PFSK-1 (cell line): Measurements from ENCODE around the gene ACOXL.

ENCODE experiments used
- FOXP2 ChIP-seq: optimal IDR thresholded peaks from 2 replicates; pipeline ENCODE3; 2011; ENCODE audit warnings: borderline replicate concordance, control low read depth, inconsistent platforms; ENCODE audit not compliant: insufficient read depth; ENCODE audit errors: extremely low read length, extremely low read depth
- POLR2AphosphoS5 ChIP-seq: IDR thresholded peaks from 2 replicates; pipeline ENCODE4 v1.6.1; 2012; ENCODE audit warnings: low read depth, mild to moderate bottlenecking, control low read depth, low read length, moderate library complexity
- REST ChIP-seq, 2 experiments: IDR thresholded peaks; 2 replicates each; pipeline versions ENCODE4 v1.6.1 to v1.8.0; 2011 to 2012; ENCODE audit warnings: low read depth in 2 of 2, low read length in 2 of 2, control low read depth in 1 of 2, inconsistent platforms in 1 of 2, mild to moderate bottlenecking in 1 of 2, moderate library complexity in 1 of 2; ENCODE audit not compliant: insufficient read depth in 1 of 2
- SIN3A ChIP-seq: IDR thresholded peaks from 2 replicates; pipeline ENCODE4 v1.6.1; 2012; ENCODE audit warnings: mild to moderate bottlenecking, low read length, moderate library complexity, borderline replicate concordance; ENCODE audit not compliant: insufficient read depth
- TAF1 ChIP-seq: IDR thresholded peaks from 2 replicates; pipeline ENCODE4 v1.6.1; 2012; ENCODE audit warnings: low read length, control low read depth, borderline replicate concordance; ENCODE audit not compliant: insufficient read depth

ACOXL gene

GRCh38 chr2:111157798-111158197, 425.4 kb downstream of the ACOXL start:
- TF ChIP-seq FOXP2 (no peak), POLR2AphosphoS5 (no peak), SIN3A (no peak), REST (IDR thresholded peaks at IDR 0.05; ENCODE audit: insufficient read depth in 1 of 2, low read depth in 2 of 2, low read length in 2 of 2) (no peak), TAF1 (no peak)

DNA sequence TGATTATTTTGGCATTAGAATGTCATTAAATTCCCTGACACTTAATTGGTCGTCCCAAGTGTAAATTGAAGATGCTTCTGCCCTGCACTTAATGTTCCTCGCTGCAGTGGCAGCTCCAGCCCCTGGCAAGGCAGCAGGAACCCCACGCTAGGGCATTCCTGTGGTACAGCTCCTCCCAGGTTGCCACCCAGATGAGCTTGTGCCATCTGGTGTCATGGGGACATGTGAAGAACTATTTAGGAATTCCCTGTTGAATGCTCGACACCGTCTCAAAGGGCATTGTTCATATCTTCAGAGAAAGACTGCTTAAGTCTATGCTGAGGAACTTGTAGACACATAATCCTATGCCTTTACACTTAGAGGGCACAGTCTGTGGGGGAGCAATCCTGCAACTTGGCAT, 427.3 kb downstream of the ACOXL start:
- no peak for TF ChIP-seq SIN3A
- TF ChIP-seq REST (IDR thresholded peaks at IDR 0.05; ENCODE audit: insufficient read depth in 1 of 2, low read depth in 2 of 2, low read length in 2 of 2), result no peak
- TF ChIP-seq FOXP2, result no peak
- TF ChIP-seq TAF1, result no peak
- no peak for TF ChIP-seq POLR2AphosphoS5

- no peak for TF ChIP-seq POLR2AphosphoS5
- no peak for TF ChIP-seq REST (IDR thresholded peaks at IDR 0.05; ENCODE audit: insufficient read depth in 1 of 2, low read depth in 2 of 2, low read length in 2 of 2)
- no peak for TF ChIP-seq TAF1
- TF ChIP-seq FOXP2, result no peak
- no peak for TF ChIP-seq SIN3A
These were observed 428.4 kb downstream of the ACOXL start for GRCh38 chr2:111160758-111161157.

- TF ChIP-seq REST (IDR thresholded peaks at IDR 0.05; ENCODE audit: insufficient read depth in 1 of 2, low read depth in 2 of 2, low read length in 2 of 2) (no peak), FOXP2 (no peak), SIN3A (no peak), TAF1 (no peak), POLR2AphosphoS5 (no peak)
These were observed 429.6 kb downstream of the ACOXL start for GRCh38 chr2:111161971-111162370.

DNA sequence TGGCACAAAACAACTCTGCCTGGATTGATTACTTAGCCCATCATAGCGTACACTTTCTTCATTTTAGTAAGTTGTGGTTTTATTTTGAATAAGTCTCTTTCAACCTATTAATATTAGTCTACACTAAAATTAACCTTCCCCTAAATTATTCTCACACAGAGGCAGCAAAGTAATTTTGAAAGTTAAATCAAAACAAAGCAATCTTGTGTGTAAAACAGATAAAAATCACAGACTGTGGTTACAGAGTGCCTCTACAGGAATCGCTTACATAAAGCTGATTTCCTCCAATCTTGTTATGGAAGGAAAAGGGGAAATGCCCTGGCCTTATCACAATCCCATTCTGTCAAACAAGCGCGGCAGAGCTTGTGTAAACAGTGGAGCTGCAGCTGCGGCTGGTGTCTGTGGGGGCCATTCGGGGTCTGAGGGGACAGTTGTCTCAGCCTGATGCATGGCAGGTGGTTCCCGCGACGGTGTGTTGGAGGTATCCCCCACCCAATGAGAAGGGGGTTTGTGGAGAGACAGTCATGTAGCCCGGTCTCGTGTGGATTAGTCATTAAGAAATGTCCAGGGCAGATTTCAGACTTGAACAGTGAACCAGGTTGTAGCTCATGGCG, 430.5 kb downstream of the ACOXL start:
- no peak for TF ChIP-seq SIN3A
- TF ChIP-seq TAF1, result no peak
- no peak for TF ChIP-seq POLR2AphosphoS5
- no peak for TF ChIP-seq FOXP2
- no peak for TF ChIP-seq REST (IDR thresholded peaks at IDR 0.05; ENCODE audit: insufficient read depth in 1 of 2, low read depth in 2 of 2, low read length in 2 of 2)
